GM19025 (cell line): ENCODE data around the gene COX7A2.

ENCODE experiments used
- ATAC-seq: cut with Tn5 transposase; IDR thresholded peaks from one replicate; pipeline ENCODE4 v1.9.1; 2021; ENCODE audit warnings: mild to moderate bottlenecking, low read depth, moderate library complexity; ENCODE audit not compliant: unreplicated experiment

COX7A2 gene

GRCh38 chr6:75223428-75223827 is 20.2 kb downstream of the COX7A2 start:
- no peak for ATAC-seq

GRCh38 chr6:75222261-75222660 is 21.3 kb downstream of the COX7A2 start:
- ATAC-seq: no peak

- no peak for ATAC-seq
These were observed 22.5 kb downstream of the COX7A2 start for GRCh38 chr6:75221116-75221515.

- ATAC-seq: no peak
These were observed 23.2 kb downstream of the COX7A2 start for GRCh38 chr6:75220357-75220756.

GRCh38 chr6:75219263-75219662 is 24.3 kb downstream of the COX7A2 start:
- no peak for ATAC-seq

- ATAC-seq: no peak
These were observed 26.4 kb downstream of the COX7A2 start for GRCh38 chr6:75217193-75217592.

- no peak for ATAC-seq
These were observed 28.3 kb downstream of the COX7A2 start for GRCh38 chr6:75215291-75215690.

- no peak for ATAC-seq
These were observed 29.9 kb downstream of the COX7A2 start for GRCh38 chr6:75213732-75214131.

- no peak for ATAC-seq
These were observed 30.5 kb downstream of the COX7A2 start for GRCh38 chr6:75213112-75213511.

- ATAC-seq: no peak
These were observed 31.5 kb downstream of the COX7A2 start for GRCh38 chr6:75211920-75212590.

- ATAC-seq: no peak
These were observed 32.5 kb downstream of the COX7A2 start for GRCh38 chr6:75210885-75211739.

GRCh38 chr6:75209184-75209723 is 34.3 kb downstream of the COX7A2 start:
- no peak for ATAC-seq

GRCh38 chr6:75208298-75209183 is 35.1 kb downstream of the COX7A2 start:
- ATAC-seq: peak; percentile 67

- ATAC-seq: no peak
These were observed 36.8 kb downstream of the COX7A2 start for GRCh38 chr6:75206576-75207342.

- no peak for ATAC-seq
These were observed 37.6 kb downstream of the COX7A2 start, which contains the start of gene COL12A1 for GRCh38 chr6:75205776-75206575. TSS of gene COL12A1 (minus strand) at chr6:75206053. CDS start at chr6:75202792, 3,261 bp downstream.

GRCh38 chr6:75204959-75205775 is 38.4 kb downstream of the COX7A2 start:
- no peak for ATAC-seq

GRCh38 chr6:75204217-75204958 is 39.2 kb downstream of the COX7A2 start:
- no peak for ATAC-seq
